ENCODE measurements around the gene PHF2. TPM values are rescaled to one million over a fixed set of nuclear protein-coding genes. Genes with fewer than 3 reads are reported as not detected.

The PHF2 gene
- total and polyA plus RNA-seq, 9 of the 15 experiments (the other 6 are each of a cell fraction or from before 2014, with no cell fraction given), result 0.37 to 14.4 (median 8.1) TPM

GRCh38 chr9:93686880-93687236 is 110.5 kb downstream of the PHF2 start:
- Histone ChIP-seq H3K4me3 (no peak overlapping the region), H4K20me1 (replicated peaks; ENCODE audit: control insufficient read depth, insufficient read depth, low read length) (no peaks in the 10 kb centered on the region), H3K27ac (ENCODE audit: extremely low read depth, low read depth, low read length) (no peak overlapping the region), H3K4me2 (ENCODE audit: insufficient read depth, low read length) (no peak overlapping the region), H3K9me3 (replicated peaks; ENCODE audit: control insufficient read depth, insufficient read depth, low read depth, low read length) (no peaks in the 10 kb centered on the region), H3K4me1 (replicated peaks in 1 of 2; ENCODE audit: control insufficient read depth in 2 of 2, insufficient read depth in 2 of 2, low read length in 2 of 2) (peaks cover 0 to 1% of the 10 kb centered on the region in 2 experiments; a peak in 1 of 5 replicates), H3K9me1 (ENCODE audit: control insufficient read depth, insufficient read depth, low read length) (no peaks in the 10 kb centered on the region), H3K27me3 (ENCODE audit: control insufficient read depth in 2 of 2, insufficient read depth in 2 of 2, low read length in 2 of 2) (no peaks in the 10 kb centered on the region), H3K79me2 (ENCODE audit: control insufficient read depth, insufficient read depth, low read length) (no peaks in the 10 kb centered on the region), H3K36me3 (ENCODE audit: control insufficient read depth, insufficient read depth, low read length) (no peaks in the 10 kb centered on the region), H3K9ac (ENCODE audit: insufficient read depth in 1 of 2, low read depth in 2 of 2, low read length in 2 of 2) (no peak overlapping the region), H2AFZ (ENCODE audit: low read depth, low read length) (no peak overlapping the region)
- ATAC-seq (no peak), DNase-seq (ENCODE audit: extremely low read depth in 1 of 4, low spot score in 3 of 4) (no peak), FAIRE-seq (no peak)
- BruUV-seq (replicated peaks), result no TSS peak
- WGBS (ENCODE audit: insufficient coverage, low coverage, missing lambda C conversion rate), result 0% methylated on average over 3 of the region's 3 CpGs
- POLR2A ChIA-PET, result interaction anchor here (1.1 kb wide), 1 partner anchor 22 kb away, joined by 3 read pairs; no protein-coding TSS in a partner anchor
- in situ Hi-C loops (cut with MboI) (loop anchor here (25.0 kb wide), 1 partner anchor 525 kb away; no protein-coding TSS in a partner anchor), intact Hi-C loops (cut with micrococcal nuclease) (loop anchor here (5.0 to 10.0 kb wide), 2 partner anchors 138 to 220 kb away; no protein-coding TSS in a partner anchor)
- TF ChIP-seq GABPB1 (CRISPR knock-in tag; IDR thresholded peaks at IDR 0.05) (no peak), ZNF707 (CRISPR knock-in tag; conservative IDR thresholded peaks at IDR 0.05) (no peak), SFPQ (IDR thresholded peaks at IDR 0.05; ENCODE audit: low read depth, low read length) (no peak), PREB (CRISPR knock-in tag; IDR thresholded peaks at IDR 0.05) (no peak), TCF7L2 (IDR thresholded peaks at IDR 0.05; ENCODE audit: low read depth, low read length) (no peak), BMI1 (IDR thresholded peaks at IDR 0.05; ENCODE audit: low read length) (no peak), RB1 (IDR thresholded peaks at IDR 0.05; ENCODE audit: low read depth) (no peak), ZKSCAN3 (CRISPR knock-in tag; IDR thresholded peaks at IDR 0.05) (no peak)
- TF ChIP-seq, protein P1, sequence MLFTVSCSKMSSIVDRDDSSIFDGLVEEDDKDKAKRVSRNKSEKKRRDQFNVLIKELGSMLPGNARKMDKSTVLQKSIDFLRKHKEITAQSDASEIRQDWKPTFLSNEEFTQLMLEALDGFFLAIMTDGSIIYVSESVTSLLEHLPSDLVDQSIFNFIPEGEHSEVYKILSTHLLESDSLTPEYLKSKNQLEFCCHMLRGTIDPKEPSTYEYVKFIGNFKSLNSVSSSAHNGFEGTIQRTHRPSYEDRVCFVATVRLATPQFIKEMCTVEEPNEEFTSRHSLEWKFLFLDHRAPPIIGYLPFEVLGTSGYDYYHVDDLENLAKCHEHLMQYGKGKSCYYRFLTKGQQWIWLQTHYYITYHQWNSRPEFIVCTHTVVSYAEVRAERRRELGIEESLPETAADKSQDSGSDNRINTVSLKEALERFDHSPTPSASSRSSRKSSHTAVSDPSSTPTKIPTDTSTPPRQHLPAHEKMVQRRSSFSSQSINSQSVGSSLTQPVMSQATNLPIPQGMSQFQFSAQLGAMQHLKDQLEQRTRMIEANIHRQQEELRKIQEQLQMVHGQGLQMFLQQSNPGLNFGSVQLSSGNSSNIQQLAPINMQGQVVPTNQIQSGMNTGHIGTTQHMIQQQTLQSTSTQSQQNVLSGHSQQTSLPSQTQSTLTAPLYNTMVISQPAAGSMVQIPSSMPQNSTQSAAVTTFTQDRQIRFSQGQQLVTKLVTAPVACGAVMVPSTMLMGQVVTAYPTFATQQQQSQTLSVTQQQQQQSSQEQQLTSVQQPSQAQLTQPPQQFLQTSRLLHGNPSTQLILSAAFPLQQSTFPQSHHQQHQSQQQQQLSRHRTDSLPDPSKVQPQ (CRISPR knock-in tag; IDR thresholded peaks at IDR 0.05; ENCODE audit: borderline replicate concordance), result no peak
- CTCF ChIA-PET (ENCODE audit: low intra/inter-chr PET ratio), result no interaction called here
